ENCODE measurements around the gene PLAAT3. TPM values are rescaled to one million over a fixed set of nuclear protein-coding genes. Genes with fewer than 3 reads are reported as not detected.

PLAAT3 gene
- total and polyA plus RNA-seq, 2 of the 8 experiments (the other 6 are each of a cell fraction or from before 2014, with no cell fraction given), result 109 to 190 TPM

DNA sequence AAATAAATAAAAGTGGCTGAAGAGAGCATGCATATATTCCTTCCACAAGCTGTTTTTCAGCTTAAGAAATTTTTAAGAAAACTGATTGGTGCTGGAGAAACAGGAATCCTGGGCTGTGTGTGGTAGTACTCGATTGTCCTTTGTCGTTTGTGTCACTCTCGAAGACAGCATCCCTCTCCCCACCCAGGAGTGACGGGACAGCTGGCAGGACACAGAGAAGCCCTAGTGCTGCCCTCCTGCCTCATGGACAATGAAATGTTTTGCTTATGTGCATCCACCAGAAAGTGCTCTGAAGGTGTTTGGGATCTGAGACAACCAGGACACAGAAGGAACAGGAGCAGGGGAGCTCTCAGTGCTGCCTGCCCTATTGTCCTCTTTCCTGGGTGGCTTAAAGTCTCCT is 64.8 kb downstream of the PLAAT3 start:
- DNase-seq (ENCODE audit: low read depth in 1 of 2, low spot score in 2 of 2), result no peak
- Histone ChIP-seq H3K9ac (replicated peaks in 1 of 4; ENCODE audit: extremely low read depth in 1 of 4, low read depth in 3 of 4, low read length in 3 of 4) (no peak overlapping the region), H3K4me3 (ENCODE audit: extremely low read depth in 1 of 4, insufficient read depth in 2 of 4, low read depth in 3 of 4, low read length in 4 of 4) (no peak overlapping the region), H3K27ac (ENCODE audit: low read depth, low read length) (no peak overlapping the region), H4K8ac (ENCODE audit: extremely low read depth, insufficient read depth, low read length) (no peak overlapping the region), H2BK120ac (replicated peaks; ENCODE audit: low read depth, low read length) (no peak overlapping the region), H2BK5ac (ENCODE audit: low read depth, low read length) (0 out of 2 replicates have a peak overlapping the region, but pooled peaks have one; percentile 35), H3K79me1 (ENCODE audit: low read depth, low read length) (no peaks in the 10 kb centered on the region), H3K23me2 (ENCODE audit: low read depth, low read length) (no peaks in the 10 kb centered on the region), H3K27me3 (replicated peaks in 1 of 4; ENCODE audit: control insufficient read depth in 3 of 4, extremely low read depth in 1 of 4, insufficient read depth in 3 of 4, low read length in 3 of 4) (0 out of 7 replicates have a peak, but pooled peaks cover 0 to 2% (median 0%) of the 10 kb centered on the region in 4 experiments), H2AFZ (ENCODE audit: low read length) (no peak overlapping the region), H2BK20ac (ENCODE audit: low read length) (peak overlapping the region; percentile 51; the same call in 1 of the 2 replicates), H3K4ac (replicated peaks; ENCODE audit: insufficient read length, low read depth, low read length) (no peak overlapping the region), H4K91ac (replicated peaks; ENCODE audit: insufficient read length, low read length) (no peak overlapping the region), H4K20me1 (replicated peaks in 1 of 2; ENCODE audit: control insufficient read depth in 1 of 2, insufficient read depth in 2 of 2, low read length in 2 of 2) (no peaks in the 10 kb centered on the region), H2AK5ac (ENCODE audit: low read depth, low read length) (no peak overlapping the region), H3K14ac (ENCODE audit: insufficient read length) (no peak overlapping the region), H3K56ac (replicated peaks; ENCODE audit: insufficient read length, low read depth, low read length) (no peak overlapping the region), H3K18ac (ENCODE audit: extremely low read depth, low read length) (no peak overlapping the region), H3K9me3 (ENCODE audit: insufficient read depth in 2 of 2, low read depth in 1 of 2, low read length in 1 of 2) (no peaks in the 10 kb centered on the region; a peak in 1 of 4 replicates), H3K79me2 (ENCODE audit: control insufficient read depth in 1 of 2, insufficient read depth in 2 of 2, low read length in 2 of 2) (no peaks in the 10 kb centered on the region), H2BK15ac (ENCODE audit: low read length) (peak overlapping the region; percentile 19; the same call in 1 of the 2 replicates), H3K23ac (ENCODE audit: insufficient read length) (no peak overlapping the region), H3K4me1 (replicated peaks in 1 of 4; ENCODE audit: control insufficient read depth in 3 of 4, insufficient read depth in 4 of 4, low read length in 3 of 4) (0 out of 7 replicates have a peak, but pooled peaks cover 0 to 4% (median 1%) of the 10 kb centered on the region in 4 experiments), H4K5ac (ENCODE audit: insufficient read length, low read depth, low read length) (no peak overlapping the region), H3K36me3 (ENCODE audit: control insufficient read depth in 2 of 4, insufficient read depth in 4 of 4, low read length in 3 of 4) (no peaks in the 10 kb centered on the region), H3K4me2 (ENCODE audit: insufficient read depth in 1 of 2, low read depth in 2 of 2, low read length in 2 of 2) (no peak overlapping the region), H2BK12ac (ENCODE audit: low read depth, low read length) (no peak overlapping the region)
- TF ChIP-seq EGR1 (IDR thresholded peaks at IDR 0.05; ENCODE audit: borderline replicate concordance, low read depth, low read length) (no peak), RAD21 (IDR thresholded peaks at IDR 0.05 in 1 of 2, conservative IDR thresholded peaks at IDR 0.05 in 1 of 2; ENCODE audit: low read depth in 2 of 2, low read length in 2 of 2) (no peak), YY1 (IDR thresholded peaks at IDR 0.05; ENCODE audit: low read depth, low read length) (no peak), EP300 (IDR thresholded peaks at IDR 0.05; ENCODE audit: borderline replicate concordance in 1 of 2, low read depth in 2 of 2, low read length in 2 of 2) (no peak), HDAC2 (IDR thresholded peaks at IDR 0.05; ENCODE audit: borderline replicate concordance in 1 of 2, low read depth in 2 of 2, low read length in 2 of 2) (no peak), KDM4A (IDR thresholded peaks at IDR 0.05; ENCODE audit: low read depth, low read length, severe bottlenecking) (no peak), KDM1A (IDR thresholded peaks at IDR 0.05; ENCODE audit: borderline replicate concordance, low read length) (no peak), SRF (IDR thresholded peaks at IDR 0.05; ENCODE audit: low read depth, low read length) (no peak), TCF12 (IDR thresholded peaks at IDR 0.05; ENCODE audit: low read depth, low read length) (no peak), CREB1 (IDR thresholded peaks at IDR 0.05) (no peak), ZNF274 (IDR thresholded peaks at IDR 0.05; ENCODE audit: borderline replicate concordance, extremely low read depth, low read length) (no peak)
- no peak for FAIRE-seq
- 92% methylated on average over 4 of the region's 4 CpGs; no CpG with 5 or more reads in 1 of the 2 experiments for WGBS, 2 experiments (ENCODE audit: extremely low coverage in 1 of 2, insufficient coverage in 1 of 2, insufficient read length in 1 of 2, insufficient replicate concordance in 2 of 2, low coverage in 1 of 2, low lambda C conversion rate in 2 of 2, missing lambda C conversion rate in 1 of 2)
- CTCF ChIA-PET (ENCODE audit: partially characterized antibody), result interaction anchor here (0.8 to 1.2 kb wide), 3 partner anchors 12 to 43 kb away, joined by 3 to 5 read pairs (median 4); partner anchors contain the start of gene LGALS12
- POLR2A ChIA-PET (ENCODE audit: partially characterized antibody), result no interaction called here
